ENCODE results near the gene PRXL2C.

DNA sequence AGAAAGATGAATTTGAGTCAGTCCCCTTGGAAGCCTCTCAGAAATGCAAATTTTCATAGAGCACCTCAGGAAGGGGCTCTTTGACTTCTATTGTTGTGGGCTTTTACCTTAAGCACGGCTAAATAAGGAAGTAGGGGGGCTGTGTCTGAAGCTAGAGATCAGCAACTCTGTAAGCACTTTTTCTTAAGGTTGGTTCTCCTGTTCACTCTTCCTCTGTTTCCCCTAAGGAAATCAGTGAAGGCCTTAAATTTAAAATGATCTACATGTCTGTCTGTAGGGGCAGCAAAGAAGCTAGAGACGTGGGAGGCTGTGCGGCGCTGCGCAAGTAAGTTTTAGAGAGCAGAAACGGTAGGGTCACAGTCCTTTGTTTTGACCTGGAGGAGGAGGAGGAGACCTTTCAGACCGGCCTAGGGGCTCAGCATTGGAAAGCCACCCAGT is 34.3 kb downstream of the PRXL2C start:
- no peak for TF ChIP-seq BACH2 (CRISPR knock-in tag; IDR thresholded peaks at IDR 0.05; ENCODE audit: borderline replicate concordance)
- TF ChIP-seq, protein P1, sequence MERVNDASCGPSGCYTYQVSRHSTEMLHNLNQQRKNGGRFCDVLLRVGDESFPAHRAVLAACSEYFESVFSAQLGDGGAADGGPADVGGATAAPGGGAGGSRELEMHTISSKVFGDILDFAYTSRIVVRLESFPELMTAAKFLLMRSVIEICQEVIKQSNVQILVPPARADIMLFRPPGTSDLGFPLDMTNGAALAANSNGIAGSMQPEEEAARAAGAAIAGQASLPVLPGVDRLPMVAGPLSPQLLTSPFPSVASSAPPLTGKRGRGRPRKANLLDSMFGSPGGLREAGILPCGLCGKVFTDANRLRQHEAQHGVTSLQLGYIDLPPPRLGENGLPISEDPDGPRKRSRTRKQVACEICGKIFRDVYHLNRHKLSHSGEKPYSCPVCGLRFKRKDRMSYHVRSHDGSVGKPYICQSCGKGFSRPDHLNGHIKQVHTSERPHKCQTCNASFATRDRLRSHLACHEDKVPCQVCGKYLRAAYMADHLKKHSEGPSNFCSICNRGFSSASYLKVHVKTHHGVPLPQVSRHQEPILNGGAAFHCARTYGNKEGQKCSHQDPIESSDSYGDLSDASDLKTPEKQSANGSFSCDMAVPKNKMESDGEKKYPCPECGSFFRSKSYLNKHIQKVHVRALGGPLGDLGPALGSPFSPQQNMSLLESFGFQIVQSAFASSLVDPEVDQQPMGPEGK (CRISPR knock-in tag; IDR thresholded peaks at IDR 0.05; ENCODE audit: borderline replicate concordance): no peak
- TF ChIP-seq OSR1 (CRISPR knock-in tag; IDR thresholded peaks at IDR 0.05): no peak
- no peak for TF ChIP-seq TOX (CRISPR knock-in tag; IDR thresholded peaks at IDR 0.05; ENCODE audit: borderline replicate concordance)
- TF ChIP-seq ZNF8 (CRISPR knock-in tag; IDR thresholded peaks at IDR 0.05): no peak
- TF ChIP-seq ARNTL (CRISPR knock-in tag; IDR thresholded peaks at IDR 0.05; ENCODE audit: borderline replicate concordance, low read depth): no peak
- TF ChIP-seq, protein P2, sequence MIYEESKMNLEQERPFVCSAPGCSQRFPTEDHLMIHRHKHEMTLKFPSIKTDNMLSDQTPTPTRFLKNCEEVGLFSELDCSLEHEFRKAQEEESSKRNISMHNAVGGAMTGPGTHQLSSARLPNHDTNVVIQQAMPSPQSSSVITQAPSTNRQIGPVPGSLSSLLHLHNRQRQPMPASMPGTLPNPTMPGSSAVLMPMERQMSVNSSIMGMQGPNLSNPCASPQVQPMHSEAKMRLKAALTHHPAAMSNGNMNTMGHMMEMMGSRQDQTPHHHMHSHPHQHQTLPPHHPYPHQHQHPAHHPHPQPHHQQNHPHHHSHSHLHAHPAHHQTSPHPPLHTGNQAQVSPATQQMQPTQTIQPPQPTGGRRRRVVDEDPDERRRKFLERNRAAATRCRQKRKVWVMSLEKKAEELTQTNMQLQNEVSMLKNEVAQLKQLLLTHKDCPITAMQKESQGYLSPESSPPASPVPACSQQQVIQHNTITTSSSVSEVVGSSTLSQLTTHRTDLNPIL (CRISPR knock-in tag; IDR thresholded peaks at IDR 0.05; ENCODE audit: low read depth): no peak
- TF ChIP-seq ESRRG (CRISPR knock-in tag; IDR thresholded peaks at IDR 0.05): no peak
- no peak for TF ChIP-seq ZNF70 (CRISPR knock-in tag; IDR thresholded peaks at IDR 0.05)
